ENCODE results near the gene IL18RAP.

Gene IL18RAP

DNA sequence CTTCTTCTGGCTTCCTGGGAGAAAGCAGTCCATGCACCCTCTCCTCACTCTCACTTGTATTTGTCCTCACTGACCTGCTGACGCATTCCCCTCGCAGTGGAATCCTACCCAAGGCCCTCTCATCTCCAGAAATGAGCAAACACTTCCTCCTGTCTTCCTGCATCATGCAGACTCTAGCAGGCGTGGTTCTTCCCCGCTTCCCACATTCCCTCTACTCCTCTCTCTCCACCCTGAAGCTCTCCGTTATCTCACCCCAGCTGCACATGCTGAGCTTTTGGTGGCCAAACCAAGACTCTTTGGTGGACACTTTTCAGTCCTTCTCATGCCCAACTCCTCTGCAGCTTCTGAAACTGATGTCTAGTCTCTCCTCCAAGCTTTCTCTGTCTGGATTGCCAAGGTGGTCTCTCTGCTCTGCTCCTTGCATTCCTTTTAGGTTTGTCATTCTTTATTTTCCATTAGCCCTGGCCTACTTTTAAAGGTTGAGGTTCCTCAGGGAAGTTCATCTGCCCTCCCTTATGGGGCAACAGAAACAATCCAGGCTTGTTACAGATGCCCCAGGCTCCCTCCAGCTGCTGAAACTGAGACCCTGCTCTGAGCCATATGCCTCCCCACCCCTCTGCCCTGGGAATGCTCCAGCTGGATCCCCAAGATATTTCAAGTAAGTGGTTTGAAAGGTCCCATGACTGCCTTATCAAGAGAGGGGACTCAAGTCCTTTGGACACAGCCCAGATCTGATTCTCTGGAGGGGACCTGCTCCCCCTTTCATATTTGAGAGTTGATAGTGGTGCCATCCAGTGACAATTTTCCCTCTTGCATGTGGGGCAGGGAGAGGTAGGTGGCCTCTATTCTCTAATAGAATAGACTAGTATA is 835 bp upstream of the IL18RAP start:
- TF ChIP-seq, protein P1, sequence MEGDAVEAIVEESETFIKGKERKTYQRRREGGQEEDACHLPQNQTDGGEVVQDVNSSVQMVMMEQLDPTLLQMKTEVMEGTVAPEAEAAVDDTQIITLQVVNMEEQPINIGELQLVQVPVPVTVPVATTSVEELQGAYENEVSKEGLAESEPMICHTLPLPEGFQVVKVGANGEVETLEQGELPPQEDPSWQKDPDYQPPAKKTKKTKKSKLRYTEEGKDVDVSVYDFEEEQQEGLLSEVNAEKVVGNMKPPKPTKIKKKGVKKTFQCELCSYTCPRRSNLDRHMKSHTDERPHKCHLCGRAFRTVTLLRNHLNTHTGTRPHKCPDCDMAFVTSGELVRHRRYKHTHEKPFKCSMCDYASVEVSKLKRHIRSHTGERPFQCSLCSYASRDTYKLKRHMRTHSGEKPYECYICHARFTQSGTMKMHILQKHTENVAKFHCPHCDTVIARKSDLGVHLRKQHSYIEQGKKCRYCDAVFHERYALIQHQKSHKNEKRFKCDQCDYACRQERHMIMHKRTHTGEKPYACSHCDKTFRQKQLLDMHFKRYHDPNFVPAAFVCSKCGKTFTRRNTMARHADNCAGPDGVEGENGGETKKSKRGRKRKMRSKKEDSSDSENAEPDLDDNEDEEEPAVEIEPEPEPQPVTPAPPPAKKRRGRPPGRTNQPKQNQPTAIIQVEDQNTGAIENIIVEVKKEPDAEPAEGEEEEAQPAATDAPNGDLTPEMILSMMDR (conservative IDR thresholded peaks at IDR 0.05; ENCODE audit: low read depth, low read length), result no peak
- no peak overlapping the region for H3K4me3 ChIP-seq (ENCODE audit: low read depth, low read length)
- DNase-seq (ENCODE audit: low read depth), result no peak

GRCh38 chr2:102423368-102423767 is 408 bp downstream of the IL18RAP start:
- no peak for DNase-seq (ENCODE audit: low read depth)
- TF ChIP-seq, protein P1 (conservative IDR thresholded peaks at IDR 0.05; ENCODE audit: low read depth, low read length), result no peak
- H3K4me3 ChIP-seq (ENCODE audit: low read depth, low read length), result no peak overlapping the region

GRCh38 chr2:102424754-102425153 is 1.8 kb downstream of the IL18RAP start:
- TF ChIP-seq, protein P1 (conservative IDR thresholded peaks at IDR 0.05; ENCODE audit: low read depth, low read length), result no peak
- no peak for DNase-seq (ENCODE audit: low read depth)
- no peak overlapping the region for H3K4me3 ChIP-seq (ENCODE audit: low read depth, low read length)

DNA sequence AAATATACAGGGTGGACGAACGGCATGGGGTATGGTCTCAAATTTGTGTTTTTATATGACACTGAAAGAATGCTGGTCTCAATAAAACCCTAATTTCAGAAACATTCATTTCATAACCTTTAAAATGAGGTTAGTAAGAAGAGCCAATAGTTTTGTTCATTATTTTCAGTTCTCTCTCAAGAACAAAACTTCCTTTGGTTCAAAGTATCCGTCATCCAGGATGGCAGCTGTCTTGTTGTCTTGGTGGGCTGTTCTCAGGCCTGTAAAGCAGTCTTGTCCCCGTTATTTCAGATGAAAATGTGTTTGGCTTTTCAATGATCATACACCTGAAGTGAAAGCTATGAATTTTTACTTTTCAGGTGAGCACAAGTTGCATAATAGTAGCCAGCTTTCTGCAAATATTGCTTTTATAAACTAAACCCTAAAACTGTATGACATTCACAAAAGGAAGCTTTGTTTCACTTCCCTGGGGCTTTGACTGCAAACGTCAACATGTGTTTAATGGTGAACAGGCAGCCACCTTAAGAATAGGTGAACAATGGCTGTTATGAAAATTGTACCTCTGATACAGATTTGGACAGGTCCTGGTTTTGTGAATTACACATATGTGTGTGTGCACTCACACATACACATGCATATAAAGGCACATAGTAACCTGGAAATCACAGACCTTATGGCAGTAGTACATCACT is 2.6 kb downstream of the IL18RAP start:
- no peak for DNase-seq (ENCODE audit: low read depth)
- TF ChIP-seq, protein P1 (conservative IDR thresholded peaks at IDR 0.05; ENCODE audit: low read depth, low read length), result no peak
- no peak overlapping the region for H3K4me3 ChIP-seq (ENCODE audit: low read depth, low read length)

DNA sequence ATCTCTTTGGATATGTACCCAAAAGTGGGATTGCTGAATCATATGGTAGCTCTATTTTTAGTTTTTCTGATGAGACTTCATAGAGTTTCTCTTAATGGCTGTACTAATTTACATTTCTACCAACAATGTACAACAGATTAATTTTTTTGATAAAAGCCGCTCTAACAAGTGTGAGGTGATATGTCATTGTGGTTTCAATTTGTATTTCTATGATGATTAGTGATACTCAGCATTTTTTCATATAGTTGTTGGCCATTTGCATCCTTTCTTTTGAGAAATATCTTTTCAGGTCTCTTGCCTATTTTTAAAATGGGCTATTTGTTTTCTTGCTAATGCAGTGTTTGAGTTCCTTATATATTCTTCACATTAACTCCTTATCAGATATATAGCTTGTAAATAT is 4.3 kb downstream of the IL18RAP start:
- no peak overlapping the region for H3K4me3 ChIP-seq (ENCODE audit: low read depth, low read length)
- TF ChIP-seq, protein P1 (conservative IDR thresholded peaks at IDR 0.05; ENCODE audit: low read depth, low read length), result no peak
- no peak for DNase-seq (ENCODE audit: low read depth)

GRCh38 chr2:102428573-102428972 is 5.6 kb downstream of the IL18RAP start:
- DNase-seq (ENCODE audit: low read depth), result no peak
- TF ChIP-seq, protein P1 (conservative IDR thresholded peaks at IDR 0.05; ENCODE audit: low read depth, low read length), result no peak

More at GRCh38 chr2:102428573-102428972, 5.6 kb downstream of the IL18RAP start:
- H3K4me3 ChIP-seq (ENCODE audit: low read depth, low read length), result no peak overlapping the region
